GM19240 (cell line): Measurements from ENCODE around the gene LITAF.
"Not testable (repeated sequence)": the region's sequence is repeated elsewhere in the genome, so short reads cannot be mapped to it uniquely, and the experiment has no call there.

Experiments
- DNase-seq: peaks from one replicate; pipeline ENCODE4 v3.0.0; 2011; ENCODE audit warnings: low spot score; ENCODE audit not compliant: insufficient read length

Gene LITAF

GRCh38 chr16:11521055-11521454, 65.7 kb downstream of the LITAF start:
- no peak for DNase-seq

GRCh38 chr16:11520442-11520841, 66.3 kb downstream of the LITAF start:
- DNase-seq: no peak

- no peak for DNase-seq
These were observed 68.8 kb downstream of the LITAF start for GRCh38 chr16:11517961-11518360.

- no peak for DNase-seq
These were observed 70.9 kb downstream of the LITAF start for GRCh38 chr16:11515540-11516430.

GRCh38 chr16:11514283-11514682, 72.4 kb downstream of the LITAF start:
- DNase-seq: no peak

- DNase-seq: not testable (repeated sequence)
These were observed 73.4 kb downstream of the LITAF start for GRCh38 chr16:11513366-11513765.

- DNase-seq: no peak
These were observed 74.9 kb downstream of the LITAF start for GRCh38 chr16:11511801-11512200.

GRCh38 chr16:11511328-11511727, 75.4 kb downstream of the LITAF start:
- DNase-seq: no peak

- DNase-seq: no peak
These were observed 76.3 kb downstream of the LITAF start for GRCh38 chr16:11510178-11510973.

GRCh38 chr16:11507991-11508390, 78.7 kb downstream of the LITAF start:
- DNase-seq: no peak

- no peak for DNase-seq
These were observed 79.4 kb downstream of the LITAF start for GRCh38 chr16:11507350-11507749.

- no peak for DNase-seq
These were observed 79.9 kb downstream of the LITAF start for GRCh38 chr16:11506741-11507305.

- DNase-seq: not testable (repeated sequence)
These were observed 82.5 kb downstream of the LITAF start for GRCh38 chr16:11504261-11504660.

- DNase-seq: no peak
These were observed 83.2 kb downstream of the LITAF start for GRCh38 chr16:11503566-11503965.

GRCh38 chr16:11502239-11502638, 84.5 kb downstream of the LITAF start:
- no peak for DNase-seq

- DNase-seq: no peak
These were observed 85.1 kb downstream of the LITAF start for GRCh38 chr16:11501632-11502031.

GRCh38 chr16:11500700-11501346, 85.9 kb downstream of the LITAF start:
- DNase-seq: no peak

GRCh38 chr16:11499295-11500089, 87.2 kb downstream of the LITAF start:
- DNase-seq: no peak

GRCh38 chr16:11498683-11499082, 88.0 kb downstream of the LITAF start:
- no peak for DNase-seq

- no peak for DNase-seq
These were observed 88.8 kb downstream of the LITAF start for GRCh38 chr16:11497851-11498289.
